Spleen (tissue), 11 donors: ENCODE measurements around the gene PHOSPHO2. TPM values are rescaled to one million over a fixed set of nuclear protein-coding genes. Genes with fewer than 3 reads are reported as not detected.
"Not testable (repeated sequence)": the region's sequence is repeated elsewhere in the genome, so short reads cannot be mapped to it uniquely, and the experiment has no call there.

Source experiments
- DNase-seq: peaks from one replicate; pipeline ENCODE4 v3.0.0-alpha.2; 2020
- H3K27ac ChIP-seq, 8 donors: fragments of 200-600 bp; sonication (generic) in 7 of 8; 1 replicate in 4 of 8; 2 replicates in 4 of 8; pipeline versions ENCODE4 v1.5.0 to v1.8.0; 2016 to 2021; ENCODE audit warnings: inconsistent platforms in 4 of 8, mild to moderate bottlenecking in 4 of 8, moderate library complexity in 1 of 8
- H3K27me3 ChIP-seq, 7 donors: fragments of 200-600 bp; sonication (generic) in 6 of 7; replicated peaks in 1 of 7; 1 replicate in 4 of 7; 2 replicates in 3 of 7; pipeline versions ENCODE4 v1.5.0 to v1.8.0; 2016 to 2021; ENCODE audit warnings: inconsistent platforms in 3 of 7, mild to moderate bottlenecking in 1 of 7
- H3K36me3 ChIP-seq, 6 donors: fragments of 200-600 bp; sonication (generic) in 5 of 6; 1 replicate in 4 of 6; 2 replicates in 2 of 6; pipeline versions ENCODE4 v1.5.0 to v1.8.0; 2016 to 2021; ENCODE audit warnings: inconsistent platforms in 2 of 6
- H3K4me1 ChIP-seq, 6 donors: fragments of 200-600 bp; sonication (generic) in 5 of 6; 1 replicate in 3 of 6; 2 replicates in 3 of 6; pipeline versions ENCODE4 v1.5.0 to v1.8.0; 2016 to 2021; ENCODE audit warnings: inconsistent platforms in 3 of 6
- H3K4me3 ChIP-seq, 8 donors: fragments of 200-600 bp; sonication (generic) in 7 of 8; 1 replicate in 4 of 8; 2 replicates in 4 of 8; pipeline versions ENCODE4 v1.5.0 to v1.8.0; 2016 to 2021; ENCODE audit warnings: inconsistent platforms in 4 of 8, mild to moderate bottlenecking in 4 of 8, moderate library complexity in 2 of 8
- H3K9me3 ChIP-seq, 8 donors: fragments of 200-600 bp; sonication (generic) in 7 of 8; 1 replicate in 4 of 8; 2 replicates in 4 of 8; pipeline versions ENCODE4 v1.5.0 to v1.8.0; 2016 to 2021; ENCODE audit warnings: inconsistent platforms in 4 of 8
- CTCF ChIP-seq, 11 experiments: fragments of 200-600 bp in 7 of 11; fragments of 450-650 bp in 4 of 11; sonication (generic) in 4 of 11; IDR thresholded peaks in 8 of 11; conservative IDR thresholded peaks in 3 of 11; 1 replicate in 7 of 11; 2 replicates in 4 of 11; pipeline versions ENCODE4 v1.4.0 to v1.8.0; 2016 to 2021; ENCODE audit warnings: antibody characterized with exemption in 11 of 11, inconsistent platforms in 4 of 11, mild to moderate bottlenecking in 1 of 11
- POLR2A ChIP-seq, 3 donors: fragments of 450-650 bp; IDR thresholded peaks; one replicate each; pipeline ENCODE4 v1.5.1; 2017; ENCODE audit warnings: antibody characterized with exemption in 3 of 3, mild to moderate bottlenecking in 1 of 3
- POLR2AphosphoS5 ChIP-seq, 3 donors: sonication (generic); formaldehyde crosslinking; IDR thresholded peaks; one replicate each; pipeline ENCODE4 v1.5.1; 2017; ENCODE audit warnings: antibody characterized with exemption in 3 of 3
- WGBS, 5 donors: extraction: QIAGEN DNeasy Blood & Tissue Kit in 3 of 5; methylation state at CpG; one replicate each; pipeline versions ENCODE4 v1.1.5 to v1.1.7; 2013 to 2018; 5-methylcytosine and 5-hydroxymethylcytosine counted together
- intact Hi-C: fragments of 100-400 bp; cut with DNase I; formaldehyde crosslinking; loops from one replicate; pipeline ENCODE4 v1.15.0; 2023; ENCODE audit warnings: low total_unique reads
- polyA plus RNA-seq, 3 donors: library from polyadenylated mRNA; stranded (reverse); fragments of 200-250 nt; gene quantifications; one replicate each; pipeline ENCODE4 v1.2.1, GENCODE V29; 2013
- total RNA-seq, 7 donors: library from RNA; depleted of rRNA in 3 of 7; stranded (reverse); fragments of >200 nt in 3 of 7; fragmentation: NEBNext Ultra II Directional in 4 of 7; extraction: Animal tissue kit (Norgen Biotek cat#: 25700) in 4 of 7; gene quantifications; one replicate each; pipeline versions ENCODE4 v1.1.0 to v1.2.1, GENCODE V29; 2016 to 2021
- donor health status: healthy with polysubstance abuse.
- donor health status: DM: no; HTN: no; CAD: no; lungs with moderate emphysema.
- donor health status: DM: no; HTN: no; CAD: no.
- donor health status: Bipolar disorder and iron deficiency.
- donor health status: healthy.
- donor health status: DM: no; HTN: no; CAD: no.
- donor health status: DM: yes; HTN: yes; CAD: no.

Gene PHOSPHO2
- total and polyA plus RNA-seq, 10 donors: 1.2 to 6.9 (median 4.0) TPM

- no peaks in the 10 kb centered on the region for H3K4me1 ChIP-seq
- H3K4me3 ChIP-seq: no peak overlapping the region
- TF ChIP-seq POLR2A (IDR thresholded peaks at IDR 0.05): no peak
- TF ChIP-seq POLR2AphosphoS5 (IDR thresholded peaks at IDR 0.05): no peak
- no peak for TF ChIP-seq CTCF (IDR thresholded peaks at IDR 0.05 in 8 of 11, conservative IDR thresholded peaks at IDR 0.05 in 3 of 11)
- intact Hi-C loops: no loop called here
- peaks cover 0 to 9% (median 0%) of the 10 kb centered on the region in 8 donors for H3K9me3 ChIP-seq
- 42 to 77% (median 65%) methylated on average over 3 of the region's 3 CpGs for WGBS, 5 donors
- H3K36me3 ChIP-seq: no peaks in the 10 kb centered on the region
- DNase-seq: no peak
- H3K27me3 ChIP-seq: no peaks in the 10 kb centered on the region
- no peak overlapping the region for H3K27ac ChIP-seq
Measured at GRCh38 chr2:169683054-169683424, 11.2 kb upstream of the PHOSPHO2 start.

- no peak overlapping the region for H3K27ac ChIP-seq
- H3K36me3 ChIP-seq: no peaks in the 10 kb centered on the region
- no peak overlapping the region for H3K4me3 ChIP-seq
- peaks cover 0 to 13% (median 0%) of the 10 kb centered on the region in 8 donors for H3K9me3 ChIP-seq
- WGBS, 5 donors: 62 to 81% (median 69%) methylated on average over 3 of the region's 3 CpGs
- no peaks in the 10 kb centered on the region for H3K4me1 ChIP-seq
- TF ChIP-seq CTCF (IDR thresholded peaks at IDR 0.05 in 8 of 11, conservative IDR thresholded peaks at IDR 0.05 in 3 of 11) (no peak), POLR2AphosphoS5 (IDR thresholded peaks at IDR 0.05) (no peak), POLR2A (IDR thresholded peaks at IDR 0.05) (no peak)
- intact Hi-C loops: no loop called here
- DNase-seq: no peak
- H3K27me3 ChIP-seq: no peaks in the 10 kb centered on the region
Measured at GRCh38 chr2:169683425-169684134, 10.7 kb upstream of the PHOSPHO2 start.

GRCh38 chr2:169684135-169684565 is 10.1 kb upstream of the PHOSPHO2 start:
- intact Hi-C loops: no loop called here
- H3K36me3 ChIP-seq: no peaks in the 10 kb centered on the region
- no peak overlapping the region for H3K4me3 ChIP-seq
- H3K4me1 ChIP-seq: no peaks in the 10 kb centered on the region
- 65 to 93% (median 82%) methylated on average over 3 of the region's 3 CpGs for WGBS, 5 donors
- peaks cover 0 to 18% (median under 1%) of the 10 kb centered on the region in 8 donors for H3K9me3 ChIP-seq
- H3K27ac ChIP-seq: no peak overlapping the region
- H3K27me3 ChIP-seq: no peaks in the 10 kb centered on the region
- no peak for DNase-seq
- TF ChIP-seq POLR2AphosphoS5 (IDR thresholded peaks at IDR 0.05) (no peak), POLR2A (IDR thresholded peaks at IDR 0.05) (no peak), CTCF (IDR thresholded peaks at IDR 0.05 in 8 of 11, conservative IDR thresholded peaks at IDR 0.05 in 3 of 11) (no peak)

GRCh38 chr2:169684712-169685111 is 9.6 kb upstream of the PHOSPHO2 start:
- H3K27ac ChIP-seq, H3K36me3 ChIP-seq, DNase-seq, H3K4me1 ChIP-seq, intact Hi-C loops, H3K27me3 ChIP-seq, H3K4me3 ChIP-seq: not testable (repeated sequence)
- peaks cover 0 to 24% (median 6%) of the 10 kb centered on the region in 8 donors for H3K9me3 ChIP-seq
- WGBS, 5 donors: 88 to 95% (median 93%) methylated on average over 2 of the region's 2 CpGs

- WGBS, 5 donors: 77 to 90% (median 81%) methylated on average over 4 of the region's 4 CpGs
- intact Hi-C loops: not testable (repeated sequence)
Measured at GRCh38 chr2:169686825-169687224, 7.4 kb upstream of the PHOSPHO2 start.

GRCh38 chr2:169687943-169688342 is 6.3 kb upstream of the PHOSPHO2 start:
- DNase-seq, H3K4me1 ChIP-seq, intact Hi-C loops, H3K4me3 ChIP-seq, H3K27ac ChIP-seq, H3K36me3 ChIP-seq, H3K27me3 ChIP-seq: not testable (repeated sequence)
- peaks cover 0 to 44% (median 28%) of the 10 kb centered on the region in 8 donors for H3K9me3 ChIP-seq

More at GRCh38 chr2:169686825-169687224, 7.4 kb upstream of the PHOSPHO2 start:
- H3K4me3 ChIP-seq, H3K36me3 ChIP-seq, H3K27me3 ChIP-seq, DNase-seq, H3K4me1 ChIP-seq, H3K27ac ChIP-seq: not testable (repeated sequence)
- peaks cover 0 to 41% (median 27%) of the 10 kb centered on the region in 8 donors for H3K9me3 ChIP-seq
